Endothelial cell of umbilical vein (primary cell): ENCODE measurements around the gene PDE4B. TPM values are rescaled to one million over a fixed set of nuclear protein-coding genes. Genes with fewer than 3 reads are reported as not detected.

ENCODE experiments used
- BruUV-seq: library from RNA; stranded (reverse); fragments of 400-500 nt; replicated peaks from 2 replicates; lab custom pipeline; 2021; lab: Mats Ljungman, UMichigan
- CTCF ChIA-PET: fragments of 300-600, 350-600 bp; sonication (Branson Sonifier 250); formaldehyde crosslinking; loops from one replicate; lab custom pipeline; 2021; ENCODE audit warnings: antibody characterized with exemption, inconsistent platforms; lab: Charles Lee
- POLR2A ChIA-PET: fragments of 300-600, 350-600 bp; sonication (Branson Sonifier 250); formaldehyde crosslinking; loops from one replicate; lab custom pipeline; 2021; ENCODE audit warnings: antibody characterized with exemption, inconsistent platforms; lab: Charles Lee
- DNase-seq: peaks from one replicate; pipeline ENCODE4 v3.0.0-alpha.2; 2011; ENCODE audit warnings: low read depth, low spot score
- FAIRE-seq: peaks from 2 replicates; lab custom pipeline; 2011; peaks lifted over from hg19 to GRCh38; lab: Jason Lieb, UNC
- H2AFZ ChIP-seq: 2 replicates; pipeline ENCODE4 v1.6.0; 2012; ENCODE audit warnings: low read depth, low read length, control low read depth, inconsistent platforms
- H3K27ac ChIP-seq: 2 replicates; pipeline ENCODE4 v1.5.1; 2011; ENCODE audit warnings: low read depth, mild to moderate bottlenecking, control low read depth, low read length, moderate library complexity; ENCODE audit not compliant: insufficient read depth
- H3K27me3 ChIP-seq, 2 experiments: 2 replicates each; pipeline versions ENCODE4 v1.6.0 to v1.6.1; 2011; ENCODE audit warnings: low read length in 2 of 2, mixed read lengths in 1 of 2; ENCODE audit not compliant: control insufficient read depth in 2 of 2, insufficient read depth in 2 of 2
- H3K36me3 ChIP-seq, 2 experiments: 2 replicates in 1 of 2; 3 replicates in 1 of 2; pipeline ENCODE4 v1.5.1; 2011; ENCODE audit warnings: low read length in 2 of 2, mild to moderate bottlenecking in 1 of 2, moderate library complexity in 1 of 2; ENCODE audit not compliant: control insufficient read depth in 2 of 2, insufficient read depth in 2 of 2; ENCODE audit errors: extremely low read depth in 1 of 2
- H3K4me1 ChIP-seq: 3 replicates; pipeline ENCODE4 v1.5.1; 2011; ENCODE audit warnings: mild to moderate bottlenecking, low read length; ENCODE audit not compliant: control insufficient read depth, insufficient read depth; ENCODE audit errors: extremely low read depth
- H3K4me2 ChIP-seq: 2 replicates; pipeline ENCODE4 v1.6.1; 2011; ENCODE audit warnings: low read length, control low read depth, mixed read lengths; ENCODE audit not compliant: insufficient read depth
- H3K4me3 ChIP-seq, 3 experiments: fragments of 200-600 bp in 1 of 3; sonication (generic), shearing (Covaris generic) in 1 of 3; replicated peaks in 1 of 3; 2 replicates each; pipeline ENCODE4 v1.5.1; 2011 to 2016; ENCODE audit warnings: control low read depth in 3 of 3, low read length in 3 of 3, mild to moderate bottlenecking in 2 of 3, inconsistent platforms in 1 of 3, low read depth in 1 of 3, moderate library complexity in 1 of 3; ENCODE audit not compliant: insufficient read depth in 1 of 3
- H3K79me2 ChIP-seq: 2 replicates; pipeline ENCODE4 v1.6.0; 2012; ENCODE audit warnings: low read length, inconsistent platforms; ENCODE audit not compliant: control insufficient read depth, insufficient read depth
- H3K9ac ChIP-seq: replicated peaks from 2 replicates; pipeline ENCODE3; 2011; ENCODE audit warnings: low read length, control low read depth; ENCODE audit not compliant: insufficient read depth; ENCODE audit errors: extremely low read depth
- H3K9me1 ChIP-seq: replicated peaks from 3 replicates; pipeline ENCODE4 v1.6.0; 2011; ENCODE audit warnings: mild to moderate bottlenecking, low read length; ENCODE audit not compliant: control insufficient read depth, insufficient read depth; ENCODE audit errors: extremely low read depth
- H3K9me3 ChIP-seq: replicated peaks from 2 replicates; pipeline ENCODE4 v1.5.1; 2012; ENCODE audit warnings: low read length, inconsistent platforms; ENCODE audit not compliant: control insufficient read depth, insufficient read depth
- H4K20me1 ChIP-seq: replicated peaks from 2 replicates; pipeline ENCODE3; 2011; ENCODE audit warnings: mild to moderate bottlenecking, low read length; ENCODE audit not compliant: control insufficient read depth, insufficient read depth; ENCODE audit errors: extremely low read depth
- CTCF ChIP-seq, 2 donors: IDR thresholded peaks; 1 replicate in 1 of 2; 2 replicates in 1 of 2; pipeline ENCODE4 v1.5.1; 2011; ENCODE audit warnings: low read length in 2 of 2, mild to moderate bottlenecking in 2 of 2, moderate library complexity in 2 of 2, control low read depth in 1 of 2, inconsistent platforms in 1 of 2, low read depth in 1 of 2; ENCODE audit not compliant: insufficient read depth in 1 of 2; ENCODE audit errors: extremely low read depth in 1 of 2
- EZH2 ChIP-seq: IDR thresholded peaks from 2 replicates; pipeline ENCODE4 v1.6.1; 2012; ENCODE audit warnings: borderline replicate concordance, low read depth, mild to moderate bottlenecking, moderate library complexity, low read length, inconsistent platforms; ENCODE audit not compliant: severe bottlenecking
- FOS ChIP-seq: IDR thresholded peaks from 2 replicates; pipeline ENCODE4 v1.6.1; 2011; ENCODE audit warnings: mild to moderate bottlenecking, low read length, moderate library complexity, borderline replicate concordance; ENCODE audit not compliant: insufficient read depth
- GATA2 ChIP-seq: IDR thresholded peaks from 2 replicates; pipeline ENCODE4 v1.7.0; 2011; ENCODE audit warnings: low read depth, mild to moderate bottlenecking, moderate library complexity, mixed read lengths, low read length; ENCODE audit not compliant: insufficient read length, insufficient read depth
- JUN ChIP-seq: IDR thresholded peaks from 2 replicates; pipeline ENCODE4 v1.6.1; 2011; ENCODE audit warnings: borderline replicate concordance, low read depth; ENCODE audit not compliant: insufficient read length, insufficient read depth
- MAX ChIP-seq: IDR thresholded peaks from 2 replicates; pipeline ENCODE4 v1.6.1; 2011; ENCODE audit not compliant: insufficient read depth, insufficient read length
- MYC ChIP-seq: IDR thresholded peaks from one replicate; pipeline ENCODE4 v1.6.1; 2011; ENCODE audit warnings: mild to moderate bottlenecking, low read depth, low read length
- POLR2A ChIP-seq: IDR thresholded peaks from 2 replicates; pipeline ENCODE4 v1.6.1; 2012; ENCODE audit warnings: low read depth, mild to moderate bottlenecking, control low read depth, low read length
- POLR2AphosphoS5 ChIP-seq: IDR thresholded peaks from 2 replicates; pipeline ENCODE4 v1.6.1; 2012; ENCODE audit warnings: low read depth, mild to moderate bottlenecking, control low read depth, low read length, moderate library complexity; ENCODE audit not compliant: insufficient read depth
- dilution Hi-C: fragments of 300-500 bp; cut with MboI; formaldehyde crosslinking; loops from one replicate; pipeline ENCODE4 v1.15.0; 2019; ENCODE audit warnings: low sequenced_read_pairs; ENCODE audit not compliant: extremely low pct_ligation_motif_present
- intact Hi-C: fragments of 100-400 bp; cut with micrococcal nuclease; formaldehyde crosslinking; loops from one replicate; pipeline ENCODE4 v1.10.0; 2022
- polyA plus RNA-seq, 4 experiments: library from polyadenylated mRNA; depleted of rRNA in 3 of 4; stranded (reverse) in 3 of 4; unstranded in 1 of 4; fragments of >200 nt; gene quantifications; 2 replicates each; pipeline versions ENCODE4 v1.2.1 to v1.2.3, GENCODE V29; 2011 to 2012; ENCODE audit warnings: missing spikeins in 1 of 4
- total RNA-seq: library from RNA; stranded (reverse); gene quantifications from 2 replicates; pipeline ENCODE4 v1.2.3, GENCODE V29; 2021

PDE4B gene
- total and polyA plus RNA-seq, 2 donors (not counting 3 experiments of a cell fraction or from before 2014, with no cell fraction given): 63.5 to 69.8 TPM

DNA sequence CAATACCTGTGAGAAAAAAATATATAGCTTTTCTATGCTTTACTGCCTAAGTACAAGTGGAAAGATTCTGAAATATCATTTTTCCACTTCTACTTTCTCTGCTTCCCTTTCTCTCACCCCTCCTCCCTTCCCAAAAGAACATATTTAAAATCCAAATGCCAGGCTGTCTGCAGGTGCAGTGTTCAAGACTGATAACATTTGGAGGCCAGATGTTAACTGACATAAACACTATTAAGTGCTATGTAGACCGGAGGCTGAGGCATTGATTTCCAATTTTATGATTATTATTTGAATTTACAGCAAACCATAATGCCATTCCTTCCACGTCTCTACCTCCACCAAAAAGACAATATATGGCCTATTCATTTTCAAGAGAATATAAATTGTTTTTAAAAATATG is 444.3 kb downstream of the PDE4B start:
- DNase-seq (no peak), FAIRE-seq (no peak)
- POLR2A ChIA-PET: no interaction called here
- dilution Hi-C loops: no loop called here
- Histone ChIP-seq H3K36me3 (no peaks in the 10 kb centered on the region), H3K9me3 (no peaks in the 10 kb centered on the region), H3K79me2 (no peaks in the 10 kb centered on the region), H3K9ac (no peak overlapping the region), H3K4me1 (no peaks in the 10 kb centered on the region), H3K27me3 (no peaks in the 10 kb centered on the region), H3K4me3 (no peak overlapping the region), H3K4me2 (no peak overlapping the region), H3K27ac (no peak overlapping the region), H2AFZ (no peak overlapping the region), H4K20me1 (no peaks in the 10 kb centered on the region), H3K9me1 (no peaks in the 10 kb centered on the region)
- CTCF ChIA-PET: interaction anchor here (1.1 kb wide), 1 partner anchor 214 kb away, joined by 3 read pairs; no protein-coding TSS in a partner anchor
- TF ChIP-seq GATA2: no peak
- TF ChIP-seq EZH2: no peak
- TF ChIP-seq MYC: no peak
- TF ChIP-seq FOS: no peak
- no peak for TF ChIP-seq POLR2A
- intact Hi-C loops: no loop called here
- BruUV-seq: no TSS peak

DNA sequence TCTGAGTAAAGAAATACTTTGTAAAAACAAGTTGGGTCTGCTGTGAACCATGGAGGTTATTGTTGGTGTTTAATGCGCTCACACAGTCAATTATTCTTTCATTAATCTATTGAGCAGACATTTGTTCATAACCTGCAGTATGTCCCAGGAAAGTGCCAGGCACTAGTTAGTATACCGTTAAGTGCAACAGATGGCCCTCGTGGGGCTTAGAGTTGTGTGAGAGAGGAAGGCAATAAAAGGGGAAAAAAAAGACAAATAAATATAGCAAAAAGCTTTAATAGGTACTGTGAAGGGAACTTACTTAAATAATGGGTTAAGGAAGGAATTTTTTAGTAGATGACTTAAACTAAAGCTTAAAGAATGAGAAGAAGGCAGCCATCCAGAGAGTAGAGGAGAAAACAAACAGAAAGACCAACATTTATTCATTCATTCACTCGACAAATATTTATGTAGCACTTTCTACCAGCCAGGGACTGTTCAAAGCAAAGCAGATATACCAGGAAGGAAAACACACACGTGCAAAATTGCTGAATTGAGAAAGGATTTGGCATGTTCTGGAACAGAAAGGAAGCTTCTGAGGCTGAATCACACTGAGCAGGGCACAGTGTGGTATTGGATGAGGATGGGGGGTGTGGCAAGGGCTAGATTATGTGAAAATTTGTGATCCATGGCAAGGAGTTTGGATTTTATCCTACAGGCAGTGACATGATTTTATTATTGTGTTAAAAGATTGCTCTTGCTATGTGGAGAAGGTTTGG is 445.2 kb downstream of the PDE4B start:
- peak overlapping the region; percentile 57 for H2AFZ ChIP-seq
- ChIA-PET CTCF (interaction anchor here (0.7 to 1.2 kb wide), 4 partner anchors 12 to 525 kb away, joined by 3 read pairs; no protein-coding TSS in a partner anchor), POLR2A (no interaction called here)
- intact Hi-C loops: no loop called here
- H3K9ac ChIP-seq: no peak overlapping the region
- H3K4me2 ChIP-seq: no peak overlapping the region
- H3K27me3 ChIP-seq: no peaks in the 10 kb centered on the region
- peaks cover under 1% of the 10 kb centered on the region for H3K4me1 ChIP-seq
- H4K20me1 ChIP-seq: no peaks in the 10 kb centered on the region
- dilution Hi-C loops: no loop called here
- H3K27ac ChIP-seq: no peak overlapping the region
- no peaks in the 10 kb centered on the region for H3K79me2 ChIP-seq
- FAIRE-seq: no peak
- no peaks in the 10 kb centered on the region for H3K36me3 ChIP-seq
- BruUV-seq: no TSS peak
- DNase-seq: no peak
- TF ChIP-seq POLR2AphosphoS5 (no peak), GATA2 (no peak), JUN (no peak), MYC (no peak), MAX (no peak), CTCF (IDR thresholded peaks at IDR 0.05; ENCODE audit: extremely low read depth in 1 of 2, insufficient read depth in 1 of 2, low read depth in 1 of 2, low read length in 2 of 2) (no peak), POLR2A (no peak), FOS (no peak), EZH2 (no peak)
- H3K9me1 ChIP-seq: no peaks in the 10 kb centered on the region
- H3K4me3 ChIP-seq: no peak overlapping the region
- H3K9me3 ChIP-seq: no peaks in the 10 kb centered on the region
